DMS 273 (cell line): Measurements from ENCODE around the gene CSMD2.

Experiments used
- DNase-seq: peaks from one replicate; lab custom pipeline; 2025; ENCODE audit not compliant: unreplicated experiment; lab: John Stamatoyannopoulos, UW

The CSMD2 gene

GRCh38 chr1:33823830-33824229, 341.2 kb downstream of the CSMD2 start:
- no peak for DNase-seq

GRCh38 chr1:33823401-33823800, 341.6 kb downstream of the CSMD2 start:
- no peak for DNase-seq

GRCh38 chr1:33822396-33822795, 342.6 kb downstream of the CSMD2 start:
- DNase-seq = no peak

- DNase-seq = no peak
These were observed 343.7 kb downstream of the CSMD2 start for GRCh38 chr1:33821291-33821690.

GRCh38 chr1:33820804-33821203, 344.2 kb downstream of the CSMD2 start:
- DNase-seq = no peak

- DNase-seq = no peak
These were observed 345.1 kb downstream of the CSMD2 start for GRCh38 chr1:33819913-33820311.

- no peak for DNase-seq
These were observed 345.6 kb downstream of the CSMD2 start for GRCh38 chr1:33819290-33819912.

GRCh38 chr1:33818071-33818470, 347.0 kb downstream of the CSMD2 start:
- DNase-seq = peak; percentile 82

- no peak for DNase-seq
These were observed 350.0 kb downstream of the CSMD2 start for GRCh38 chr1:33815061-33815460.

GRCh38 chr1:33814166-33814565, 350.9 kb downstream of the CSMD2 start:
- DNase-seq = no peak

GRCh38 chr1:33810571-33810970, 354.5 kb downstream of the CSMD2 start:
- DNase-seq = no peak

- DNase-seq = no peak
These were observed 359.0 kb downstream of the CSMD2 start for GRCh38 chr1:33805988-33806387.

- no peak for DNase-seq
These were observed 362.8 kb downstream of the CSMD2 start for GRCh38 chr1:33802268-33802667.

- no peak for DNase-seq
These were observed 367.2 kb downstream of the CSMD2 start for GRCh38 chr1:33797849-33798248.

- no peak for DNase-seq
These were observed 372.4 kb downstream of the CSMD2 start for GRCh38 chr1:33792651-33793050.

- no peak for DNase-seq
These were observed 372.8 kb downstream of the CSMD2 start for GRCh38 chr1:33792216-33792615.

GRCh38 chr1:33791251-33791650, 373.8 kb downstream of the CSMD2 start:
- no peak for DNase-seq

GRCh38 chr1:33790577-33790976, 374.5 kb downstream of the CSMD2 start:
- DNase-seq = no peak

GRCh38 chr1:33784876-33785275, 380.2 kb downstream of the CSMD2 start:
- no peak for DNase-seq

GRCh38 chr1:33782776-33783175, 382.3 kb downstream of the CSMD2 start:
- no peak for DNase-seq

GRCh38 chr1:33781652-33782051, 383.4 kb downstream of the CSMD2 start:
- DNase-seq = no peak

GRCh38 chr1:33777337-33777736, 387.7 kb downstream of the CSMD2 start:
- DNase-seq = no peak

GRCh38 chr1:33768821-33769220, 396.2 kb downstream of the CSMD2 start:
- no peak for DNase-seq
